GM21717 (cell line): ENCODE results near the gene SIGLEC10.

ENCODE experiments used
- ATAC-seq: cut with Tn5 transposase; IDR thresholded peaks from one replicate; pipeline ENCODE4 v1.9.1; 2021; ENCODE audit warnings: mild to moderate bottlenecking, moderate library complexity; ENCODE audit not compliant: unreplicated experiment

The SIGLEC10 gene

DNA sequence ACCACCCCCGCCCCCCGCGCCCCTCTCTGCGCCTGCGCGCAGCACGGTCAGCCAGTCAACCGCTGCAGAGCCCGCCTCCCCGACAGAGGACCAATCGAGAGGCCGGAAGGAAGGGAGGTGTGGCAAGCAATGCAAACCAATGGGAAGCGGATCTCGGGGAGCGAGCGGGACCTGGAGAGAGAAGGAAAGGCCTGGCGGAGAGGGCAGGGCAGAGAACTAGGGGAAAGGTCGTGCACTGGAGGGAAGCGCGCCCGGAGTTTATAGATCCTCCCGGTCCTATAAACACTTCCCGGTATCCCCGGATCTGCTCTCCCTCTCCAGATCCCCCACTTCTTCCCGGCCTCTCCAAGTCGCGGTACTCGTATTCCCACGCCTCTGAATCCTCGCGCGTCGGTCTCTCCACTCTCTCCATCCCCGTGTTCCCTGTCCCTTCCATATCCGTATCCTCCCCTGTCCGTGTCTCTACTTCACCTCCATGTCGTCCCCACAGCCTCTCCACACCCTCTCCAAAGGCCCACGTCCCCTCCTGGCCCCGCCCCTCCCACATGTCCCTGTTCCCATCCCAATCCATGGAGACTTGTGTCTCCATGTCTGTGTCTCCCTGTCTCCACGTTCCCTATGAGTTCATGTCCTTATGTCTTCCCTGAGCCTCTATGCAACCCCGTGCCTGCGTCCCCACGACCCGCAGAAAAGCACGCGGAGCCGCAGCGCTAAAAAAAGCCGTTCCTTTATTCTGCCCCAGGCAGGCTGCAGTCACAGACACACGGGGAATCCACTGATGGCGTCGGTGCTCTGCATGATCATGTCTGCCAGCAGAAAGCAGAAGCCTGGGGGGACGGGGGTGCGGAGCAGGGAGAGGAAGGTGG is 50.8 kb downstream of the SIGLEC10 start:
- peak; percentile 41 for ATAC-seq

- ATAC-seq: no peak
Measured at GRCh38 chr19:51365965-51366388, 51.5 kb downstream of the SIGLEC10 start, which contains the start of gene ETFB. ETFB (minus strand) TSS chr19:51366388; CDS start chr19:51366326, 62 bp downstream.

DNA sequence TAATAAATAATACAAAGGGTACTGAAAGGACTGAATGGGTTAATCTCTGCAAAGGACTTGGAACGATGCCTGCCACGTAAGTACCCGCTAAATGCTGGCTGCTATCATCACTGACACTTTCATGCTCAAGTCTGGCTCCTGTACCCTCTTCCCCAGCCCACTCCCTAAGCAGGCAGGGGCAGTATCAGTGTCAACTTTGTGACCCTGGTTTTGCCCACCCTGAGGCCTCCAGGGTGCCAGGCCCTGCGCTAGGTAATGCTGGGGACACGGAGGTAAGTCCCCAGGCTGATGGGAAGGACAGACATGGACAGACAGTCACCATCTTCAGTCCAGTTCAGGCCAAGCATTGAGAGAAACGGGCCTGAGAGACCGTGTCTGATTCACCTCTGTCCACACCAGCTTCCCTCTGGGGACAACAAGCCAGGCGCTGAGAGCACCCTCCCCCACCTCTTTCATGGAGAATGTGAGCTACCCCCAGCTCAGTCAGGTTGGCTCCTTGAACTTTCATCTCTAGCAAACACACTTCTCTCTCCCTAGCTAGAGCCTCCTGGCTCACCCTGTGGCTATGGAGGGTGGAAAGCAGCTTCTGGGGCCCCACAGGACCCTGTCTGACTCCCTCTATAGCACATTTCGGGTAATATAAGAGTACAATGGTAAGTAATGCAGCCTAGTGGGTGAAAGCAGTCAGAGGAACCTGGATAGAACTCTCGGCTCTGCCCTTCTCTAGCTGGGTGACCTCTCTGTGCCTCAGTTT is 52.1 kb downstream of the SIGLEC10 start:
- ATAC-seq: no peak

- ATAC-seq: no peak
Measured at GRCh38 chr19:51364200-51365106, 53.0 kb downstream of the SIGLEC10 start.

GRCh38 chr19:51361239-51361638 is 56.2 kb downstream of the SIGLEC10 start:
- ATAC-seq: no peak
